ENCODE data around the gene C10orf90.

DNA sequence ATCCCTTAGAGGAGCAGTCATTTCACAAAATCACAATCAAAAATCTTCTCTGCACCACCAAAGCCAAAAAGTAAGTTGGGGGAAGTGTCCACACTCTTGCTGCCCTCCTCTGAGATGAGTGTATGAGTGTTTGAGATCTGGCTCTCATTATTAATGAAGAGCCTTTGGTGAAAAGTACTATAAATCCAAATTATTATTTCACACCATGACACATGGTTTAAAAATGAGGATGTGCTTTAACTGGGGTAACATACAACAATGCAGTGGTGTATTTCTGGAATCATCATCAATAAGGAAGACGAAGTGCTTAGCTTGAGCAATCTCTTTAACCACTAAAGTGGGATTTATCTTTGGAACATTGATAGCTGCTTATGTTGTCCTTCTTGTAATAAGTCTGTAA lies 168.1 kb downstream of the C10orf90 start:
- no peak for TF ChIP-seq TAF1 (IDR thresholded peaks at IDR 0.05; ENCODE audit: low read depth)
- TF ChIP-seq TCF12 (IDR thresholded peaks at IDR 0.05; ENCODE audit: low read depth): no peak

Measured in Ishikawa (cell line).